Measurements from ENCODE around the gene SLC44A5.
"Not testable (repeated sequence)": the region's sequence is repeated elsewhere in the genome, so short reads cannot be mapped to it uniquely, and the experiment has no call there.

SLC44A5 gene

GRCh38 chr1:75263616-75264015 lies 347.3 kb downstream of the SLC44A5 start:
- not testable (repeated sequence) for DNase-seq

DNA sequence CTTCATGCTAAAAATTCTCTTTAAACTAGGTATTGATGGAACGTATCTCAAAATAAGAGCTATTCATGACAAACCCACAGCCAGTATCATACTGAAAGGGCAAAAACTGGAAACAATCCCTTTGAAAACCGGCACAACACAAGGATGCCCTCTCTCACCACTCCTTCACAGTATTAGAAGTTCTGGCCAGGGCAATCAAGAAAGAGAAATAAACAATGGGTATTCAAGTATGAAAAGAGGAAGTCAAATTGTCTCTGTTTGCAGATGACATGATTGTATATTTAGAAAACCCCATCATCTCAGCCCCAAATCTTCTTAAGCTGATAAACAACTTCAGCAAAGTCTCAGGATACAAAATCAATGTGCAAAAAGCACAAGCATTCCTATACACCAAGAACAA lies 349.0 kb downstream of the SLC44A5 start:
- DNase-seq, result not testable (repeated sequence)

GRCh38 chr1:75258351-75258750 lies 352.6 kb downstream of the SLC44A5 start:
- no peak for DNase-seq

- DNase-seq, result no peak
Measured at GRCh38 chr1:75257424-75257823, 353.5 kb downstream of the SLC44A5 start.

DNA sequence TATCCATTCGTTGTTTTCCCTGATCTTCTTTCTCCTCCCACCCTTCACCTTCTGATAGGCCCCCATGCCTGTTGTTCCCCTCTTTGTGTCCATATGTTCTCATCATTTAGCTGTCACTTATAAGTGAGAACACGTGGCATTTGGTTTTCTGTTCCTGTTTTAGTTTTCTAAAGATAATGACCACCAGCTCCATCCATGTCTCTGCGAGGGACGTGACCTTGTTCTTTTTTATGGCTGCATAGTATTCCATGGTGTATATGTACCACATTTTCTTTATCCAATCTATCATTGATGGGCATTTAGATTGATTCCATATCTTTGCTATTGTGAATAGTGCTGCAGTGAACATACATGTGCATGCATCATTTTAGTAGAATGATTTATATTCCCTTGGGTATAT lies 360.8 kb downstream of the SLC44A5 start:
- DNase-seq, result not testable (repeated sequence)

- no peak for DNase-seq
Measured at GRCh38 chr1:75245239-75245638, 365.7 kb downstream of the SLC44A5 start.

DNA sequence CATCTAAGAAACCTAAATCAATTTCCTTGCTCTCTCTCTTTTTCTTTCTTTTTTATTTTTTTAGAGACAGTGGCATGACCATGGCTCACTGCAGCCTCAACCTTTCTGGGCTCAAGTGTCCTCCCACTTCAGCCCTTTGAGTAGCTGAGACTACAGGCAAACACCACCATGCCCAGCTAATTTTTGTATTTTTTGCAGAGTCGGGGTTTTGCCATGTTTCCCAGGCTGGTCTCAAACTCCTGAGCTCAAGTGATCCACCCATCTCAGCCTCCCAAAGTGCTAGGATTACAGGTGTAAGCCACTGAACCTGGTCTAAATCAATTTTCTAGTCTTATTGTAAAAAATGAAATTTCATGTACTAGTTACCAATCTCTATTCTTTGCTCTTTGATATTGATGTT lies 367.8 kb downstream of the SLC44A5 start:
- no peak for DNase-seq

GRCh38 chr1:75237316-75237715 lies 373.6 kb downstream of the SLC44A5 start:
- DNase-seq, result peak; percentile 48 to 65

DNA sequence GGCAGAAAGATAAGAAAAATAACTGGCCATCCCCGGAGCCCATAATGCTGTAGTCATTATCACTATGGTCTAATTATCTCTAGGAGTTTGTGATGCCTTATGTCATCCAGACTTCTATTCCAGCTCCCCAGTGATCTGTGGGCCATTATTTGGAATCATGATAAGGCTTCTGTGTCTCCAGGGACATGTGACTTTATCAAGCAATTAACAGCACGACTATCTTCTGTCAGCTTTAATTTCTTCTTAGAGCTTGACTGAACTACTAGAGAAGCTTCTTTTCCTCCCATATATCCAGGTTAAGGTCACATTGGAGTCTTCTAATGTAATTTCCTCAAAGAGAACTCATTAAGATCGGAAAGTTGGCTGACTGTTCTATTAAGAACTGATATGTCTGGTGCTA lies 376.4 kb downstream of the SLC44A5 start:
- DNase-seq, result no peak

GRCh38 chr1:75233302-75233929 lies 377.5 kb downstream of the SLC44A5 start:
- peak; percentile 12 to 49 for DNase-seq

- DNase-seq, result no peak
Measured at GRCh38 chr1:75220072-75220471, 390.8 kb downstream of the SLC44A5 start.

DNA sequence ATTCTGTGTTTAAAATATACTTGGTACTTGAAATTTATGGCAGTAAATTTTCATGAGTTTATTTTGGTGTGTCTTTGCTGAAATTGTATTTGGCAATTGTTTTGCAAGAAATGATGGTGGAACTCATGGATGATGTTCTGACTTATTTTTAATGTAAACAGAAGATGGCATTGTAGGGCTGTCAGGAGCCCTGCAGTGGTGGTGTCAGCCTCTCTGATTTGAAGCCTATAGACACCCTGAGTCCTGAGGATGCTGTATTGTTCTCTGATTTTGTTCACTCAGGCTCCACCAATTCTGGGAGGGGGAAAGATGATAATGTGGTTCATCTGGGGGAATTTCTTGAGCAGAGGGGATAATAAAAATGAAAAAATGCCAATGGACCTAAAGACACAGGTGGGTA lies 396.9 kb downstream of the SLC44A5 start:
- no peak for DNase-seq

DNA sequence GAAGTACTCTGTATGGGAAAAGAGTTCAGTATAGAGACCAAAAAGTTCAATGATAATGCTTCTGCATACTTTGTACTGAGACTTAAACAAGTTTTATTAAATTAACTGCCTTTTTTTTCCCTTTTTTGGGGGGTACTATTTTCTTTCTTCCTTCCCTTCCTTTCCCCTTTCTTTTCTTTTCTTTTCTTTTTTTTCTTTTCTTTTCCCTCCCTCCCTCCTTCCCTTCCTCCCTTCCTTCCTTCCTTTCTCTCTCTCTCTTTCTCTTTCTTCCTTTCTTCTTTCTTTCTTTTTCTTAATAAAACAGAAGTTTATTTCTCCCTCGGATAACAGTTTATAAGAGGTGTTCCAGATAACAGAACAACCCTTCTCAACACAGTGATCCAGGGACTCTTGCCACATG lies 399.3 kb downstream of the SLC44A5 start:
- DNase-seq, result no peak

DNA sequence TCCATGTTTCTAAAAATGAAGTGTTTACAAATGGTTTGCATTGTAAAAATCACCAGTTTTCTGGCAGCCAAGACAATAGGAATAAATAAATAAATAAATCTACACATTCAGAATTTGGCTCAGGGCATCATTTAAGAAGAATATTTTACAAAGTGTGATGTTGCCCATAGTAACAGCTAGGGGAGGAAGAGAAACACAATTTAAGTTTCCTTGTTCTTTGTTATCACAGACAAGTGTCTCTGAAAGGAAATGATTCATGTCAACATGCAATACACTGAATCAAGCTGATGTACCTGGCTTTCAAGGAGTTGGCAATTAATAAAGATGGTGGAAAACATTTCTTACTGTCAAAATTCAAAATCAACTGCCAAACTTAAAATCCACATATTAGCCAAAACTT lies 402.1 kb downstream of the SLC44A5 start:
- no peak for DNase-seq

- DNase-seq, result peak; percentile 29 to 56
Measured at GRCh38 chr1:75203415-75204277, 407.3 kb downstream of the SLC44A5 start.

- DNase-seq, result no peak
Measured at GRCh38 chr1:75202751-75203150, 408.2 kb downstream of the SLC44A5 start.

- no peak for DNase-seq
Measured at GRCh38 chr1:75198761-75199160, 412.2 kb downstream of the SLC44A5 start.

GRCh38 chr1:75198163-75198562 lies 412.8 kb downstream of the SLC44A5 start:
- DNase-seq, result no peak

- DNase-seq, result no peak
Measured at GRCh38 chr1:75188892-75189291, 422.0 kb downstream of the SLC44A5 start.

DNA sequence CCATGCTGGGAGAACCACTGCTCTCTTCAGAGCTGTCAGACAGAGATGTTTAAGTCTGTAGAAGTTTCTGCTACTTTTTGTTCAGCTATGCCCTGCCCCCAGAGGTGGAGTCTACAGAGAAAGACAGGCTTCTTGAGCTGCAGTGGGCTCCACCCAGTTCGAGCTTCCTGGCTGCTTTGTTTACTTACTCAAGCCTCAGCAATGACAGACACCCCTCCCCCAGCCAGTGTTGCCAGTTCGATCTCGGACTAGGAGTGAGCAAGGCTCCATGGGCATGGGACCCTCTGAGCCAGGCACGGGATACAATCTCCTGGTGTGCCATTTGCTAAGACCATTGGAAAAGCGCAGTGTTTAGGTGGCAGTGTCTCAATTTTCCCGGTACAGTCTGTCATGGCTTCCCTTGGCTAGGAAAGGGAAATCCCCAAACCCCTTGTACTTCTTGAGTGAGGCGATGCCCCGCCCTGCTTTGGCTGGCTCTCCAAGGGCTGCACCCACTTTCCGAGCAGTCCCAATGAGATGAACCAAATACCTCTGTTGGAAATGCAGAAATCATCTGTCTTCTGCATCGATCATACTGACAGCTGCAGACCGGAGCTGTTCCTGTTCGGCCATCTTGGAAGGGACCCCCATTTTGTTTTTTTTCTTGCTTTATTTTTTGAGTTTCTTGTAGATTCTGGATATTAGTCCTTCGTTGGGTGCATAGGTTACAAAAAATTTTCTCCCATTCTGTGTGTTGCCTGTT lies 429.5 kb downstream of the SLC44A5 start:
- DNase-seq, result not testable (repeated sequence)

GRCh38 chr1:75174031-75174760 lies 436.7 kb downstream of the SLC44A5 start:
- no peak for DNase-seq

GRCh38 chr1:75172556-75172955 lies 438.4 kb downstream of the SLC44A5 start:
- DNase-seq, result no peak

- DNase-seq, result no peak
Measured at GRCh38 chr1:75171876-75172275, 439.0 kb downstream of the SLC44A5 start.

Measured in inflammatory macrophage treated with lipopolysaccharide for 1 hour (primary cell).